ENCODE data around the gene PRICKLE2.

The PRICKLE2 gene

DNA sequence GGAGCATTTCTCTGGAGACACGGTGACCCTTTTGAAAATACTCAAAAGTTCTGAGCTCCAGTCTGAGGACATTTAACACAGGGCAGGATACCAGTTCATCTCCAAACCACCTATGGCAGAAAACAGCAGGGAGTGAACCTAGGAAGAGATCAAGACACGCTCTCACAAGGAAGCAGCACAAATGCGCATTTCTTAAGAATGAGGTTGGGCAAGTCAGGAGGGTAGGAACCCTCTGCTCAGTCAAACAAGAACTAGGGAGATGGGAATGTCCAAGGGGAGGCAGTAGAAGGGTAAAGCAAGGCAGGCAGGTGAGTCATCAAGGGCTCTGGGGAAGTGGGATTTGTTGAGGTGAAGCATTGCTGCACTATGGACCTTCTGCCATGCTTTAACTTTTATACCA is 141.7 kb downstream of the PRICKLE2 start (continued):
- TF ChIP-seq, protein P1, sequence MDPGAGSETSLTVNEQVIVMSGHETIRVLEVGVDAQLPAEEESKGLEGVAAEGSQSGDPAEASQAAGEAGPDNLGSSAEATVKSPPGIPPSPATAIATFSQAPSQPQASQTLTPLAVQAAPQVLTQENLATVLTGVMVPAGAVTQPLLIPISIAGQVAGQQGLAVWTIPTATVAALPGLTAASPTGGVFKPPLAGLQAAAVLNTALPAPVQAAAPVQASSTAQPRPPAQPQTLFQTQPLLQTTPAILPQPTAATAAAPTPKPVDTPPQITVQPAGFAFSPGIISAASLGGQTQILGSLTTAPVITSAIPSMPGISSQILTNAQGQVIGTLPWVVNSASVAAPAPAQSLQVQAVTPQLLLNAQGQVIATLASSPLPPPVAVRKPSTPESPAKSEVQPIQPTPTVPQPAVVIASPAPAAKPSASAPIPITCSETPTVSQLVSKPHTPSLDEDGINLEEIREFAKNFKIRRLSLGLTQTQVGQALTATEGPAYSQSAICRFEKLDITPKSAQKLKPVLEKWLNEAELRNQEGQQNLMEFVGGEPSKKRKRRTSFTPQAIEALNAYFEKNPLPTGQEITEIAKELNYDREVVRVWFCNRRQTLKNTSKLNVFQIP (CRISPR knock-in tag; IDR thresholded peaks at IDR 0.05; ENCODE audit: borderline replicate concordance, low read depth): no peak
- TF ChIP-seq, protein P2, sequence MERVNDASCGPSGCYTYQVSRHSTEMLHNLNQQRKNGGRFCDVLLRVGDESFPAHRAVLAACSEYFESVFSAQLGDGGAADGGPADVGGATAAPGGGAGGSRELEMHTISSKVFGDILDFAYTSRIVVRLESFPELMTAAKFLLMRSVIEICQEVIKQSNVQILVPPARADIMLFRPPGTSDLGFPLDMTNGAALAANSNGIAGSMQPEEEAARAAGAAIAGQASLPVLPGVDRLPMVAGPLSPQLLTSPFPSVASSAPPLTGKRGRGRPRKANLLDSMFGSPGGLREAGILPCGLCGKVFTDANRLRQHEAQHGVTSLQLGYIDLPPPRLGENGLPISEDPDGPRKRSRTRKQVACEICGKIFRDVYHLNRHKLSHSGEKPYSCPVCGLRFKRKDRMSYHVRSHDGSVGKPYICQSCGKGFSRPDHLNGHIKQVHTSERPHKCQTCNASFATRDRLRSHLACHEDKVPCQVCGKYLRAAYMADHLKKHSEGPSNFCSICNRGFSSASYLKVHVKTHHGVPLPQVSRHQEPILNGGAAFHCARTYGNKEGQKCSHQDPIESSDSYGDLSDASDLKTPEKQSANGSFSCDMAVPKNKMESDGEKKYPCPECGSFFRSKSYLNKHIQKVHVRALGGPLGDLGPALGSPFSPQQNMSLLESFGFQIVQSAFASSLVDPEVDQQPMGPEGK (CRISPR knock-in tag; IDR thresholded peaks at IDR 0.05; ENCODE audit: borderline replicate concordance): no peak
- TF ChIP-seq, protein P3, sequence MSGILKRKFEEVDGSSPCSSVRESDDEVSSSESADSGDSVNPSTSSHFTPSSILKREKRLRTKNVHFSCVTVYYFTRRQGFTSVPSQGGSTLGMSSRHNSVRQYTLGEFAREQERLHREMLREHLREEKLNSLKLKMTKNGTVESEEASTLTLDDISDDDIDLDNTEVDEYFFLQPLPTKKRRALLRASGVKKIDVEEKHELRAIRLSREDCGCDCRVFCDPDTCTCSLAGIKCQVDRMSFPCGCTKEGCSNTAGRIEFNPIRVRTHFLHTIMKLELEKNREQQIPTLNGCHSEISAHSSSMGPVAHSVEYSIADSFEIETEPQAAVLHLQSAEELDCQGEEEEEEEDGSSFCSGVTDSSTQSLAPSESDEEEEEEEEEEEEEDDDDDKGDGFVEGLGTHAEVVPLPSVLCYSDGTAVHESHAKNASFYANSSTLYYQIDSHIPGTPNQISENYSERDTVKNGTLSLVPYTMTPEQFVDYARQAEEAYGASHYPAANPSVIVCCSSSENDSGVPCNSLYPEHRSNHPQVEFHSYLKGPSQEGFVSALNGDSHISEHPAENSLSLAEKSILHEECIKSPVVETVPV (CRISPR knock-in tag; IDR thresholded peaks at IDR 0.05): no peak
- no peak for TF ChIP-seq SNAI2 (CRISPR knock-in tag; IDR thresholded peaks at IDR 0.05)

DNA sequence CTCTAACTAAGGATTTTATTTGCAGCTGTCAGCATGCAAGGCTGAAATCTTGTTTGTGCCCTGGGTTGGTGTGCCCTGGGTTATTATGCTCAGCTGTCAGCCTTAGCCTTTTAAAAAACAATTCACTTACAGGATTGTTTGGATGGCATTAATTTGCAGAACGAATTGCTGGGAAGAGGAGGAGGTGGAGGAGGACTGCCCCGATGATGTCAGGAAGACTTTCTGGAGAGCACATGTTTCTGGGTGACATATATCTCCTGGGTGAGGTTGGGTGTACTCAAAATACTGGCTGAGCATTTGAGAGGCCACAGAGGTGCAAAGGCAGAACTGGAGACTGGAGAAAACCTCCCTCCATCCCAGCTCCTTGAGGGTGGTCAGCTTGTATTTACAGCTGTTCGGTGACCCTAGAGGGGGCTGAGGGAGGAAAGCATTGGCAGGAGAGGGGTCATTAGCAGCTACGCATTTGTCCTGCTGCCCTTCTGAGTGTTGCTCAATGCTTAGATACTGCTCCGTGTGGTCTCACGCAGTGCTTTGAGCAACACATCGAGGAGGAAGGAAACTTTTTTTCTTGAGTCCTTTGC is 142.2 kb downstream of the PRICKLE2 start:
- ATAC-seq: no peak
- no peak for TF ChIP-seq ZC3H10 (CRISPR knock-in tag; IDR thresholded peaks at IDR 0.05)
- TF ChIP-seq OSR1 (CRISPR knock-in tag; IDR thresholded peaks at IDR 0.05): no peak
- no peak for TF ChIP-seq ZFP3 (CRISPR knock-in tag; IDR thresholded peaks at IDR 0.05)
- TF ChIP-seq BACH2 (CRISPR knock-in tag; IDR thresholded peaks at IDR 0.05; ENCODE audit: borderline replicate concordance): no peak
- no peak for TF ChIP-seq GLIS3 (CRISPR knock-in tag; IDR thresholded peaks at IDR 0.05)

DNA sequence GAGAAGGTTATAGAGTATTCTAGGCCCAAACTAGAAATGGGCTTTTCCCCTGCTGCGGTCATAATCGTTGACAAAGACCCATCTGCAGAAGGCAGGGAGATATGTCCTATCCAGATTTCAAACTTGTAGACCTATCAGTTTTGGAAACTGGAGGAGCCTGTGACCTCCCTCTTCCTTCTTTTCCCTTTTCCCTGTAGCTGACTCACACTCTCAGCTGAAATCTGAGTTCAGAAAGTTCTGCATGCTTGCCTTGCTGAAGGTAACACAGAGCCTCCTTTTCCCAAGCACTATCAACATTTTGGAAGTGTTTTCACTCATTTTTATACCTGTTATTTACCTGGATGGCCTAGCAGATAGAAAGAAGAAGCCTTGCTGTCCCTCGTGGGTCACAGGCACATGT is 142.9 kb downstream of the PRICKLE2 start:
- TF ChIP-seq ISL1 (CRISPR knock-in tag; IDR thresholded peaks at IDR 0.05): no peak
- TF ChIP-seq, protein P4, sequence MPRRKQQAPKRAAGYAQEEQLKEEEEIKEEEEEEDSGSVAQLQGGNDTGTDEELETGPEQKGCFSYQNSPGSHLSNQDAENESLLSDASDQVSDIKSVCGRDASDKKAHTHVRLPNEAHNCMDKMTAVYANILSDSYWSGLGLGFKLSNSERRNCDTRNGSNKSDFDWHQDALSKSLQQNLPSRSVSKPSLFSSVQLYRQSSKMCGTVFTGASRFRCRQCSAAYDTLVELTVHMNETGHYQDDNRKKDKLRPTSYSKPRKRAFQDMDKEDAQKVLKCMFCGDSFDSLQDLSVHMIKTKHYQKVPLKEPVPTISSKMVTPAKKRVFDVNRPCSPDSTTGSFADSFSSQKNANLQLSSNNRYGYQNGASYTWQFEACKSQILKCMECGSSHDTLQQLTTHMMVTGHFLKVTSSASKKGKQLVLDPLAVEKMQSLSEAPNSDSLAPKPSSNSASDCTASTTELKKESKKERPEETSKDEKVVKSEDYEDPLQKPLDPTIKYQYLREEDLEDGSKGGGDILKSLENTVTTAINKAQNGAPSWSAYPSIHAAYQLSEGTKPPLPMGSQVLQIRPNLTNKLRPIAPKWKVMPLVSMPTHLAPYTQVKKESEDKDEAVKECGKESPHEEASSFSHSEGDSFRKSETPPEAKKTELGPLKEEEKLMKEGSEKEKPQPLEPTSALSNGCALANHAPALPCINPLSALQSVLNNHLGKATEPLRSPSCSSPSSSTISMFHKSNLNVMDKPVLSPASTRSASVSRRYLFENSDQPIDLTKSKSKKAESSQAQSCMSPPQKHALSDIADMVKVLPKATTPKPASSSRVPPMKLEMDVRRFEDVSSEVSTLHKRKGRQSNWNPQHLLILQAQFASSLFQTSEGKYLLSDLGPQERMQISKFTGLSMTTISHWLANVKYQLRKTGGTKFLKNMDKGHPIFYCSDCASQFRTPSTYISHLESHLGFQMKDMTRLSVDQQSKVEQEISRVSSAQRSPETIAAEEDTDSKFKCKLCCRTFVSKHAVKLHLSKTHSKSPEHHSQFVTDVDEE (CRISPR knock-in tag; IDR thresholded peaks at IDR 0.05): no peak
- TF ChIP-seq, protein P1 (CRISPR knock-in tag; IDR thresholded peaks at IDR 0.05; ENCODE audit: borderline replicate concordance, low read depth): no peak
- no peak for TF ChIP-seq SNAI2 (CRISPR knock-in tag; IDR thresholded peaks at IDR 0.05)
- TF ChIP-seq ZFP3 (CRISPR knock-in tag; IDR thresholded peaks at IDR 0.05): no peak
- no peak for ATAC-seq

DNA sequence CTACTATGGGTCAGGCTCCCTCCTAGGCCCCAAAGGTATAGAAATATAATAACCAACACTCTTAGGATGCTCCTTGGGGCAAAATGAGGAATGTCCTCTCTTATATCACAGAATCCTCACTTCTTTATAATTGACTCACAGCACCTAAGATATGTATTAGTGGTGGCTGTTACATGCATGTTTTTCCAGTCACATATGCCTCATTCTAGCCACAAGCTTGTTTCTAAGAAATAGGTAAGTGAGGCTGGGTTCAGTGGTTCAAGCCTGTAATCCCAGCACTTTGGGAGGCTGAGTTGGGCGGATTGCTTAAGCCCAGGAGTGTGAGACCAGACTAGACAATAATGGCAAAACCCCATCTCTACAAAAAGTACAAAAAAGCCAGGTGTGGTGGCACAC is 144.0 kb downstream of the PRICKLE2 start:
- ATAC-seq: no peak
- TF ChIP-seq, protein P5, sequence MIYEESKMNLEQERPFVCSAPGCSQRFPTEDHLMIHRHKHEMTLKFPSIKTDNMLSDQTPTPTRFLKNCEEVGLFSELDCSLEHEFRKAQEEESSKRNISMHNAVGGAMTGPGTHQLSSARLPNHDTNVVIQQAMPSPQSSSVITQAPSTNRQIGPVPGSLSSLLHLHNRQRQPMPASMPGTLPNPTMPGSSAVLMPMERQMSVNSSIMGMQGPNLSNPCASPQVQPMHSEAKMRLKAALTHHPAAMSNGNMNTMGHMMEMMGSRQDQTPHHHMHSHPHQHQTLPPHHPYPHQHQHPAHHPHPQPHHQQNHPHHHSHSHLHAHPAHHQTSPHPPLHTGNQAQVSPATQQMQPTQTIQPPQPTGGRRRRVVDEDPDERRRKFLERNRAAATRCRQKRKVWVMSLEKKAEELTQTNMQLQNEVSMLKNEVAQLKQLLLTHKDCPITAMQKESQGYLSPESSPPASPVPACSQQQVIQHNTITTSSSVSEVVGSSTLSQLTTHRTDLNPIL (CRISPR knock-in tag; IDR thresholded peaks at IDR 0.05; ENCODE audit: low read depth): no peak

DNA sequence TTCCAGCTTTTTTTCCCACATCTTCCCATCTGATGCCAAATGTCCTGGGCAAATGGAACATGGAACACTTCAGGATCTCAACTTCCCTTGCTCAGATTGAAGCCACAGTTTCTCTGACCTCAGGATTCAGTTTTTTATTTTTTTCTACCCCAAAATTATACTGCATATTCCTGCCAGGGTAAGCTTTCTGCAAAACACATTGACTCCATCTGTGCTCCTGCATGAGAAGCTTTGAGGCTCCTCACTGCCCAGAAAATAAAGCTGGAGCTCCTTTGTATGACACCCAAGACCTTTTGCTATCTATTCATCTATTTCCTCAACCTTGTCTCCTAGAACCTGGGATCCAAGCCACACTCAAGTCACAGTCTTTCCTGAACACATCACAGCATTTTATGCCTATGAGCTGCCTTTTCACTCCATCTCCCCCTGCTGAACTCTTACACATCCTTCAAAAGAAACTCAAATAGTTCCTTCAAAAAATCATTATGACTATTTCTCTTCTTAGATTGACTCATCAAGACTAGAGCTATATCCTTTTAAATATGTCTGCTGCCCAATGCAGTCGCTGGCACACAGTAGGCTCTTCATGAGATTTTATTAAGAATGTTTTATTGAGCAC is 144.5 kb downstream of the PRICKLE2 start:
- no peak for ATAC-seq
- TF ChIP-seq, protein P4 (CRISPR knock-in tag; IDR thresholded peaks at IDR 0.05): no peak
- TF ChIP-seq CSDC2 (CRISPR knock-in tag; IDR thresholded peaks at IDR 0.05): no peak
- no peak for TF ChIP-seq SNAI2 (CRISPR knock-in tag; IDR thresholded peaks at IDR 0.05)

All from SK-N-SH treated with all-trans-retinoic acid at 6 μM for 48 hours (cell line).